B cell (primary cell): ENCODE measurements around the gene ENDOG. TPM values are rescaled to one million over a fixed set of nuclear protein-coding genes. Genes with fewer than 3 reads are reported as not detected.

Experiments
- ATAC-seq: fragments of 200-7000 bp; cut with Tn5 transposase; one replicate; pipeline ENCODE4 v1.10.0; 2021; ENCODE audit warnings: low read depth, mild to moderate bottlenecking, moderate number of reproducible peaks, moderate library complexity
- CTCF ChIA-PET: fragments of 350-600 bp; sonication (Branson Sonifier 250); formaldehyde crosslinking; loops from one replicate; lab custom pipeline; 2021; ENCODE audit warnings: antibody characterized with exemption, inconsistent platforms; lab: Charles Lee
- POLR2A ChIA-PET: fragments of 350-600 bp; sonication (Branson Sonifier 250); formaldehyde crosslinking; loops from one replicate; lab custom pipeline; 2021; ENCODE audit warnings: antibody characterized with exemption; lab: Charles Lee
- DNase-seq: peaks from one replicate; pipeline ENCODE4 v3.0.0; 2013
- H2AFZ ChIP-seq: 2 replicates; pipeline ENCODE4 v1.6.1; 2012; ENCODE audit warnings: mild to moderate bottlenecking, low read depth, low read length; ENCODE audit not compliant: insufficient read depth, poor library complexity, severe bottlenecking
- H3K27ac ChIP-seq, 2 donors: 1 replicate in 1 of 2; 2 replicates in 1 of 2; pipeline ENCODE4 v1.5.1; 2012 to 2013; ENCODE audit warnings: low read length in 2 of 2, mild to moderate bottlenecking in 2 of 2, moderate library complexity in 1 of 2
- H3K27me3 ChIP-seq, 4 experiments: fragments of 200-600 bp in 1 of 4; sonication (generic) in 1 of 4; replicated peaks in 1 of 4; 1 replicate in 2 of 4; 2 replicates in 2 of 4; pipeline versions ENCODE4 v1.6.1 to v1.7.0; 2013 to 2016; ENCODE audit warnings: low read length in 3 of 4, mild to moderate bottlenecking in 2 of 4, mixed read lengths in 1 of 4, moderate library complexity in 1 of 4; ENCODE audit not compliant: insufficient read depth in 4 of 4, control insufficient read depth in 3 of 4; ENCODE audit errors: control extremely low read depth in 1 of 4
- H3K36me3 ChIP-seq, 2 experiments: replicated peaks in 1 of 2; 1 replicate in 1 of 2; 2 replicates in 1 of 2; pipeline versions ENCODE4 v1.6.1 to v1.7.1; 2013; ENCODE audit warnings: low read length in 1 of 2; ENCODE audit not compliant: insufficient read depth in 2 of 2, control insufficient read depth in 1 of 2; ENCODE audit errors: control extremely low read depth in 1 of 2, extremely low read depth in 1 of 2
- H3K4me1 ChIP-seq, 2 donors: fragments of 200-600 bp in 1 of 2; sonication (generic) in 1 of 2; 1 replicate in 1 of 2; 2 replicates in 1 of 2; pipeline versions ENCODE4 v1.5.1 to v1.6.1; 2013 to 2017; ENCODE audit warnings: low read length in 2 of 2; ENCODE audit not compliant: control insufficient read depth in 2 of 2, insufficient read depth in 2 of 2
- H3K4me2 ChIP-seq: replicated peaks from 2 replicates; pipeline ENCODE3; 2012; ENCODE audit warnings: mild to moderate bottlenecking, low read depth, low read length; ENCODE audit not compliant: poor library complexity, severe bottlenecking
- H3K4me3 ChIP-seq, 5 experiments: fragments of 200-600 bp in 1 of 5; sonication (generic) in 1 of 5; 1 replicate in 3 of 5; 2 replicates in 2 of 5; pipeline versions ENCODE4 v1.5.1 to v1.7.0; 2011 to 2016; ENCODE audit warnings: low read length in 4 of 5, mild to moderate bottlenecking in 4 of 5, low read depth in 2 of 5, control low read depth in 1 of 5, moderate library complexity in 1 of 5; ENCODE audit not compliant: insufficient read depth in 1 of 5; ENCODE audit errors: control extremely low read depth in 1 of 5, extremely low read depth in 1 of 5
- H3K79me2 ChIP-seq: fragments of 200-600 bp; sonication (generic); one replicate; pipeline ENCODE4 v1.6.0; 2016; ENCODE audit warnings: low read length; ENCODE audit not compliant: control insufficient read depth, insufficient read depth
- H3K9ac ChIP-seq: fragments of 200-600 bp; sonication (generic); 2 replicates; pipeline ENCODE4 v1.6.1; 2017; ENCODE audit warnings: mild to moderate bottlenecking, low read length, moderate library complexity
- H3K9me3 ChIP-seq, 3 donors: one replicate each; pipeline versions ENCODE4 v1.6.1 to v1.7.1; 2013; ENCODE audit warnings: low read length in 2 of 3; ENCODE audit not compliant: control insufficient read depth in 2 of 3, insufficient read depth in 1 of 3; ENCODE audit errors: control extremely low read depth in 1 of 3
- H4K20me1 ChIP-seq: 2 replicates; pipeline ENCODE4 v1.6.0; 2012; ENCODE audit warnings: mild to moderate bottlenecking, low read length; ENCODE audit not compliant: insufficient read depth, control insufficient read depth, poor library complexity, severe bottlenecking
- H3K27ac Mint-ChIP-seq: one replicate; pipeline ENCODE4 v1.8.0; 2021; ENCODE audit warnings: mixed read lengths
- H3K27me3 Mint-ChIP-seq: one replicate; pipeline ENCODE4 v1.8.0; 2021; ENCODE audit warnings: mixed read lengths
- H3K4me1 Mint-ChIP-seq: one replicate; pipeline ENCODE4 v1.8.0; 2021; ENCODE audit warnings: mixed read lengths
- H3K4me3 Mint-ChIP-seq: one replicate; pipeline ENCODE4 v1.8.0; 2021; ENCODE audit warnings: mixed read lengths
- H3K9me3 Mint-ChIP-seq: one replicate; pipeline ENCODE4 v1.8.0; 2022; ENCODE audit warnings: mixed read lengths; ENCODE audit not compliant: insufficient read depth
- CTCF ChIP-seq: fragments of 200-600 bp; IDR thresholded peaks from one replicate; pipeline ENCODE4 v1.8.0; 2022; ENCODE audit warnings: antibody characterized with exemption, mild to moderate bottlenecking
- EZH2 ChIP-seq: IDR thresholded peaks from 2 replicates; pipeline ENCODE4 v1.6.1; 2012; ENCODE audit warnings: borderline replicate concordance, low read depth, mild to moderate bottlenecking, moderate library complexity, low read length; ENCODE audit not compliant: insufficient read depth, poor library complexity, severe bottlenecking
- WGBS: methylation state at CpG from one replicate; pipeline ENCODE4 v1.1.5; 2013; ENCODE audit warnings: missing lambda C conversion rate; ENCODE audit not compliant: insufficient coverage; 5-methylcytosine and 5-hydroxymethylcytosine counted together
- intact Hi-C: fragments of 100-400 bp; cut with micrococcal nuclease; formaldehyde crosslinking; loops from one replicate; pipeline ENCODE4 v1.10.0; 2022
- polyA plus RNA-seq: library from polyadenylated mRNA; depleted of rRNA; stranded (reverse); fragments of >200 nt; gene quantifications from 2 replicates; pipeline ENCODE4 v1.2.3, GENCODE V29; 2012
- total RNA-seq, 2 donors: library from RNA; stranded (reverse); fragments of 120-200 nt in 1 of 2; gene quantifications; 1 replicate in 1 of 2; 2 replicates in 1 of 2; pipeline versions ENCODE4 v1.2.3 to v1.2.4, GENCODE V29; 2013 to 2022

Gene ENDOG
- total and polyA plus RNA-seq, 2 donors (not counting 1 experiment from before 2014, with no cell fraction given): 12.5 to 19.3 TPM

- Histone ChIP-seq H2AFZ (no peak overlapping the region), H3K36me3 (peaks cover 0 to 16% of the 10 kb centered on the region in 2 experiments), H3K9ac (no peak overlapping the region), H3K27ac (no peak overlapping the region), H3K27me3 (no peaks in the 10 kb centered on the region), H4K20me1 (no peaks in the 10 kb centered on the region), H3K9me3 (no peaks in the 10 kb centered on the region), H3K4me3 (no peak overlapping the region), H3K79me2 (no peaks in the 10 kb centered on the region), H3K4me1 (no peaks in the 10 kb centered on the region), H3K4me2 (no peak overlapping the region)
- no CpG with 5 or more reads among the region's 5 CpGs for WGBS
- H3K4me3 Mint-ChIP-seq: no peak overlapping the region
- ATAC-seq: no peak
- intact Hi-C loops: no loop called here
- no peak for DNase-seq
- POLR2A ChIA-PET: no interaction called here
- CTCF ChIA-PET: interaction anchor here (0.7 to 1.2 kb wide), 2 partner anchors 8 to 52 kb away, joined by 3 read pairs; no protein-coding TSS in a partner anchor
- H3K27me3 Mint-ChIP-seq: no peaks in the 10 kb centered on the region
- no peak overlapping the region for H3K27ac Mint-ChIP-seq
- H3K4me1 Mint-ChIP-seq: no peaks in the 10 kb centered on the region
- no peaks in the 10 kb centered on the region for H3K9me3 Mint-ChIP-seq
- TF ChIP-seq EZH2 (no peak), CTCF (no peak)
Observed at GRCh38 chr9:128810873-128811272, 7.4 kb upstream of the ENDOG start.
